Measurements from ENCODE around the gene ATF3.

ATF3 gene

GRCh38 chr1:212607913-212608391 is 609 bp upstream of the ATF3 start:
- DNase-seq = peak in 7 of 56 donors; percentile 36 to 84 (median 55)

GRCh38 chr1:212608959-212609700 is 569 bp downstream of the ATF3 start:
- DNase-seq = peak in 40 of 56 donors; percentile 15 to 67 (median 50)

- peak in 1 of 56 donors; percentile 52 for DNase-seq
Observed at GRCh38 chr1:212609701-212610574, 1.4 kb downstream of the ATF3 start.

- no peak for DNase-seq
Observed at GRCh38 chr1:212610575-212610967, 2.0 kb downstream of the ATF3 start.

- no peak for DNase-seq
Observed at GRCh38 chr1:212611000-212611948, 2.7 kb downstream of the ATF3 start.

- no peak for DNase-seq
Observed at GRCh38 chr1:212612041-212612961, 3.7 kb downstream of the ATF3 start.

GRCh38 chr1:212613440-212614335 is 5.1 kb downstream of the ATF3 start:
- DNase-seq = no peak

GRCh38 chr1:212614453-212615200 is 6.1 kb downstream of the ATF3 start:
- DNase-seq = no peak

GRCh38 chr1:212615201-212615470 is 6.6 kb downstream of the ATF3 start:
- DNase-seq = no peak

GRCh38 chr1:212618466-212619210 is 10.1 kb downstream of the ATF3 start:
- DNase-seq = no peak

- DNase-seq = no peak
Observed at GRCh38 chr1:212620293-212620692, 11.7 kb downstream of the ATF3 start.

- no peak for DNase-seq
Observed at GRCh38 chr1:212621043-212621948, 12.7 kb downstream of the ATF3 start.

GRCh38 chr1:212621949-212622305 is 13.4 kb downstream of the ATF3 start:
- no peak for DNase-seq

GRCh38 chr1:212622467-212622866 is 13.9 kb downstream of the ATF3 start:
- no peak for DNase-seq

- DNase-seq = no peak
Observed at GRCh38 chr1:212622906-212623305, 14.3 kb downstream of the ATF3 start.

GRCh38 chr1:212623603-212624002 is 15.0 kb downstream of the ATF3 start:
- DNase-seq = no peak
